Stimulated activated CD8-positive, alpha-beta memory T cell treated with anti-CD3 and anti-CD28 coated beads, Interleukin-2, amount 100 ng/mL, for 48 hours (primary cell): ENCODE results near the gene TAL2.
"Not testable (repeated sequence)": the region's sequence is repeated elsewhere in the genome, so short reads cannot be mapped to it uniquely, and the experiment has no call there.

Experiments used
- DNase-seq, 2 donors: peaks; one replicate each; pipeline ENCODE4 v3.0.0-alpha.2; 2020; ENCODE audit warnings: low read depth in 2 of 2

Gene TAL2

DNA sequence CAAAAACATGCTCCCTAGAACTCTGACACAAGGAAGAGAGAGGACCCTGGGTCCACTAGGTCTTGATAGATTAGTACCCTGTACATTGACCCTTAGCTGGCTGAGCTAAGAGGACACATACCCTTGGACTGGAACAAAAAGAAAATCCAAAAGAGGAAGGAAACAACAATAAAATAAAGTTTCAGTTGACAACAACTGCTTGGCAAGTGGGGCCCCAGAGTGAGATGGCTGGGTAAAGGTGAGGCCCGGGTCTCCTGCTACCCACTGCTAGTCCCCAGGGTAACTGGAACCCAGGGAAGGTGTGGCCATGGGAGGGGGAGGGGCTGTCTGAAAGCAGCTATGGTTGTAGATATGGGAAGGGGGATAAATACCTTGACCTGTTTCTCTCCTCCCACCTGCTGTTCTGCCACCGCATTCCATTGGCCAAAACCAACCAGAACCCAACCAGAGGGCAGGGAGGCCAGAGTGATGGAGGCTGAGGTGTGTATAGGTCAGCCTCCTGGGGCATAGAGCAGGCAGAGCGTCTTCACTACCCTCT lies 11.7 kb downstream of the TAL2 start:
- no peak for DNase-seq

DNA sequence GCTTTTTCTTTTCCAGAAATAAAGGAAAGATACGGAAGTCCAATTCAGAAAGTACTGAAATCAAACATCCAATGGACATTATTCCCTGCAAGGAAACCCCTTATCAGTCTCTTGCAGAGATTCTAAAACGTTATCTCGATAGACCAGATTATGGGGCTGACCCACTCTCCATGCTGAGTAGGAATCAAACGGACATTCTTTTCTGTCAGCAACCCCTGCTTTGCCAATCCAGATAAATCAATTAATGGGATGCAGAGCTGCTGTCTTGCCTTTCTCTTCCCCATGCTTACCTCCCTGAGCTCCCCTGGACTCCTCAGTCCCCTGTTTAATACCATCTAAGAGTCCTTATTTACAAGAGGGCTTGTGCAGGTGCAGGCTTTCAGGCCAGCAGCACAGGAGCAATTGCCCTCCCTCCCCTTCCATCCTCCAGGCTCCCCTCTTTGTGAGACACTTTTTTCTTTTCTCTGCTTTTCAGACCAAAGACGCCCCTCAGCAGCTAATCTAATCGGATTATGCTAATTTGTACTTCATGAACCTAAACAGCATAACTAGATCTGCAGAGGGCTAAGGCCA lies 14.2 kb downstream of the TAL2 start:
- DNase-seq = no peak

DNA sequence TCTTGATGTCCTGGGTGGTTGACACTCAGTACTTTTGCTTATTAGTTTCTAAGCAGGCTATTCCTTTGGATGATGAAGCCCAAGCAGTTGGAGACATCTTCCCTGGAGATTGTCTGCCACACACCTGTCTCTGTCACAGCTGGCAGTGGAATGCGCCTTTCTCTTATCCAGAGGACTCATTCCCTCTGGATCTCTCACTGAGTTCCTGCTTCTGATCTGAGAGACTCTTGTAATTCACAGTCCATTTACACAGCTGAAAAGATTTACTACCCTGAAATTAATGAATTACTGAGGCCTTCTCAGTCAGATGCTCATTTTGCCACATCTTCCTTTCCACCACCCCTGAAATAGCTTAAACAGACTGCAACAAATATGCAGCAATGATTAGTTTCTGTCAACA lies 15.9 kb downstream of the TAL2 start:
- no peak for DNase-seq

DNA sequence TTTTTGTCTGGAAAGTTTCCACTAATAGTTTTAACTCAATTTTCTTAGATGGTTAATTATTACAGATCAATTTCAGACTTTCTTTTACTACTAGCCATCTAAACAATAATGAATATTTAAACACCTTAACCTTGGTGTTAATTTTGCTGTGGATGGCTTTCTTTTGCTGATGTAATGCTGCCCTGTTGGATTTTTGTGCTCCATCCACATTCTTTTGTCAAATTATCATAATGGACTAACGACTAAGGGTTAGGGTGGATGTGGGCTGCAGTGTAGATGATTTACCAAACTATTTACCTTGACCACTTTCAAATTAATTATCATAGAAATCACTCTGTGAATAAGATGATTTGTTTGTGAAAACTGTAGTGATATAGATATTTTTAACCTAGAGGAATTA lies 16.5 kb downstream of the TAL2 start:
- DNase-seq = no peak

DNA sequence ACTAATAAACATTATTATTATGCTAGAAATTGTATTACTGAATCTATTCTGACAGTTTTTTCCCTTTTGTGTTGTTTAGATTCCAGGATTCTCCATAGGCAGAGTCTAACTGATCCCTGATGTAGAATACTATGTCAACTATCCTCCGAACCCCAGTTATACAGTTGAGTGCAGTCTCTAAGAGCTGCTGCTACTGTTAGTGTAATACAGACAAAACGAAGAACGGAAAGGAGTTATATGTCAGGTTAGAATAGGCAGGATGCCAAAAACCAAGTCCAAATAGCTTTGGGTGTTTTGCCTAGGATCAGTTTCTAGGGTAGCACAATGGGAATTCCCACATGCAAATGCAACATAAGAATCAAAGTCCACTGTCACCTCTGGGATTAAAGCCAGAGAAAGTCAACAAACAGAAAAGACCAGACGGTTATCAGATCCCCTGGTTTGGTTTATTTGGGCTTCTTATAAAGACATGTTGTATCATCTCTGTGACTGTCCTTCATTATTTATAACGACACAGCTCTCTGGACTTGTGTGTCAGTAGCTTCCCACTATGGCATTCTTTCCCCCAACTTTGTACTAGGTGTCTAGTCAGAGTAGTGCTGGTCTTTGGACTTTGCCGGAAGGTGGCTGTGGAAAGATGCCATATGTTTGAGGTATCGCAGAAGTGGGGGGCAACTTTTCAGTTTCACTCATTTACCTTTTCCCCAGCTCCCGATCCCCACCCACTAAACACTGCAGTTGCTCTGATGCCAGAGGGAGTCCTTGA lies 17.2 kb downstream of the TAL2 start:
- DNase-seq = no peak

DNA sequence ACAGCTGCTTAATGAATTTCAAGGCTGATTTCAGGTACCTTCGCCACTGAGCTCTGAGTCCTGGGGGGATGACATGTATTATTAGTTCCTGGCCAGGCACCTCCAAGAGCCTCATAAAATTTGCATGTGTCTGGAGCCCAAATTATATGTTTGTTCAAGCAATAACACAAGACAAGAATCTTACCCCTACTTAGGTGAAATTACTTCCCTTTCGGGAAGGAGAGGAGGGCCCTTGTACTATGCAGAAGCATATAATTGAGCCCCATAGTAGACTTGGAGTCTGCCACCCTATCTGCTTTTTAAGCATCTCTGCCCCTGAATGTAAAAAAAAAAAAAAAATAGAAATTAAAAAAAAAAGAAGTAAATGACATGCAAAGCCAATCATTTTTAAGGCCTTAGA lies 19.1 kb downstream of the TAL2 start:
- DNase-seq = no peak

DNA sequence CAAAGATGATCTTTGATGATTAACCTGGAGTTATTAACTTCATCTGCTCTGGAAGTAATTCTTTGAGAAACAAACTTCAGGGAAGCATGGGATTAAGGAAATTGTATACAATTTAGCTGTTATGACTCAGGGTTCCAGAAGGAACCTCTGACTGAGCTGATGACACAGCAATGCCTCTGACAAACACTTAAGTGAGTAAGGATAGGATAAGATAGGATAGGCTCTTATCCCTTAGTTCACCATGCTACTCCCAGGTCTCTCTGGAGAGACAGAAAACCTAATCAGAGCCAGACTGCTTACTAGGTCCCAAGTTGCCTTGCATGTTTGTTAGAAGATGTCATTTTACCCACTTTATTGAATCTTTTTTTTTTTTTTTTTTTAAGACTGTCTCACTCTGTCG lies 19.5 kb downstream of the TAL2 start:
- DNase-seq = no peak

DNA sequence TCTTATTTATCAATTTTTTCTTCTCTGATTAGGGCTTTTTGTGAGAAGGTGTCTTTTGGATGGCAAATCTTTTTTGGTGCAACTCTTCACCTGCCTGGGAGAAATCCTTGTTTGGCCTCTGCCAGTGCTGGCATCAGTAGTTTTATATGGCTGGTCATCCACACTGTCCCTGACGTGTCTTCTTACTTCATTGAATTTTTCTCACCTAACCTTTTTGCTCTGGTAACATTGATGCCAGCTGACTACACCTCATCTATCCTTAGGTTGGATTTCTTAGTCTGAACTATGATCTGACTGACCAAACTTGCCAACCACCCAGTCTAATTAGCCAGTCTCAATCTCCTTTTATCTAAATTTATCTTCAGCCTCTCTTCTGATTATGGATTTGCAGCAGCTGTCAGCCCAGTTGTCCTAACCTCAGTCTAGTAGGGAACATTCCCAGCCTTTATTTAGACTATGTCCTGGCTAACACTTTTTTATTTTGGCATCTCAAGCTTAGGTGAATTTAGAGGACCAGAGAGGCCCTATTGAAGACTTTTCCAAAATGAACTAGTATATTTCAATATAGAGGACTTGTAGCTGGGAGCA lies 21.5 kb downstream of the TAL2 start:
- no peak for DNase-seq

DNA sequence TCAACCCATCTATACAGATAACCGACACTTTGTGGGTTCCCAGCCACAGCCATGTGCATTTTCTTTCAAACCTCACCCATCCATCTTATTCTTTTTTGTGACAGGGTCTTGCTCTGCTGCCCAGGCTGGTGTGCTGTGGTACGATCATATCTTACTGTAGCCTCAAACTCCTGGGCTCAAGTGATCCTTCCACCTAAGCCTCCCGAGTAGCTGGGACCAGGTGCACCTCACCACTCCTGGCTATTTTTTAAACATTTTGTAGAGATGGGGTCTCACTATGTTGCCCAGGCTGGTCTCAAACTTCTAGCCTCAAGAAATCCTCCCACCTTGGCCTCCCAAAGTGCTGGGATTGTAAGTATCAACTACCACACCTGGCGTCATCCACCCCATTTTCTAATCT lies 24.7 kb downstream of the TAL2 start:
- no peak for DNase-seq

DNA sequence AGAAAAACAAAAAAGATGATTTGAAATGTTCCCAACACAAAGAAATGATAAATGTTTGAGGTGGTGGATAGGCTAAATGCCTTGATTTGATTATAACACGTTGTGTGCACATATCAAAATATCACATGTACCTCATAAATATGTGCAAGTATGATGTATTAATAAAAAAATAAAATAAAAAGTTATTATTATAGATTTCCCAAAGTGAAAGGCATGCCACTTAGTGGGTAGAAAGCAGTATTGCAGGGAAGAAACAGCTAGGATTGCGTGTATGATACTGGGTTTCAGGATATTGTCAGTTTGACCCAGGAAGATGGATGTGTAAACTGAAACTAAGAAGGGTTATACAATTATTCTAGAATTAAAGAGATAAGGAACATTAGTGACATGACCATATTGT lies 28.5 kb downstream of the TAL2 start:
- no peak for DNase-seq

DNA sequence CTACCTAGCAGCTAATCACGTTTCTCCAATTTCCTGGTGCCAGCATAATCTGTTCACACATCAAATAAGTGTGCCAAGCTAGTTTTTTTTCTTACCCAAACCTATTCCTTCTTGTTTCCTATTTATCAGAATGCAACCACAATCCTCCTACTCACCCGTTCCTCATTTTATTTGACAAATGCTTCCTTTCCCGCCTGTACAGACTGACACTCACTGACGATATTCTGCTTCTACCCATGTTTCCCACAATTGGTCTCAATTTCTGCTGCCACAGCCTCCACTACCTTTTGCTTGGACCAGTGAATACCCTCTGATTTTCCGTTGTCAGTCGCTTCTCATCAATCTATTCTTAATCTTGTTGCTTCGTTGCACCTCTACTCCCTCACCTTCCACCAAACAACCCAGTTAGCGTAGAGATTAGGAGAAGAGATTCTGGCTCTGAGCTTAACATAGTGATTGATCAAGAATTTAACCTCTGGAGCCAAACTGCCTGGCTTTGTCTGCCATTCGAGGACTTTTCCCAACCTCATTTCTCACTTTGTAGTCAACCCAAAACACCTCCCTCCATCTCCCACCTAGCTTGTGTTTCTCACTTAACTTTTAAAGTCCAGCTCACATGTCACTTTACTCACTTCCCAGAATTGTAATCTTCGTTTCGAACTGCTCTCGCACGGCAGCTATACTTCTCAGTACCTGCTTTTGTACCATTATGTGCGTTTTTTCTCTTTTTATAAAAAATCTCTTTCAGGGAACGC lies 31.4 kb downstream of the TAL2 start:
- no peak for DNase-seq

DNA sequence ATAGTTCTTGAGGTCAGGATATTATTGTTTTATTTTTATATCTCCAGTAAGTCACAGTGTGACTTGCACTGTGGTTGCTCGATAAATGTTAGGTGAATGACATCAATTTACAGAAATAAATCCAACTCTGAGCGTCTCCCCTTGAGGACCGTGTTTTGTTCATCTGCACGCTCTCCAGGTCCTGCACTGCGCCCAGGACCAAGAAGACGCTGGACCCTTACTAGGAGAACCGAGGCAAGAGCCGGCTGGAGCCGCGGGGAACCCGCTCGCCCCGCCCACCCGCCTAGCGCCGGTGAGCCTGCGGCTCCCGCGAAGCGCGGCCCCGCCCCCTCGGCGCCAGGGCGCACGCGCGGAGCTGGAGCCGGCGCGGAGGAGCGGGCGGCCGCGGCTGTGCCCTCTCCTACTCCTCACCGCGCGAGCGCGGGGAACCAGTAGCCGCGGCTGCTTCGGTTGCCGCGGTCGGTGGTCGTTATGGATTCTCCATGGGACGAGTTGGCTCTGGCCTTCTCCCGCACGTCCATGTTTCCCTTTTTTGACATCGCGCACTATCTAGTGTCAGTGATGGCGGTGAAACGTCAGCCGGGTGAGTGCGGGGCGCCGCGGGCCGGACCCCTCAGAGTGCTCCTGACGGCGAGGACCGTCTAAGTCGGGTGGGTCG lies 32.1 kb downstream of the TAL2 start, which contains the start of gene TMEM38B:
Gene TMEM38B (plus strand): TSS at position 352 of the 658 bp plus-strand sequence. CDS start 120 bp downstream, at position 472.
- peak; percentile 63 to 77 for DNase-seq

DNA sequence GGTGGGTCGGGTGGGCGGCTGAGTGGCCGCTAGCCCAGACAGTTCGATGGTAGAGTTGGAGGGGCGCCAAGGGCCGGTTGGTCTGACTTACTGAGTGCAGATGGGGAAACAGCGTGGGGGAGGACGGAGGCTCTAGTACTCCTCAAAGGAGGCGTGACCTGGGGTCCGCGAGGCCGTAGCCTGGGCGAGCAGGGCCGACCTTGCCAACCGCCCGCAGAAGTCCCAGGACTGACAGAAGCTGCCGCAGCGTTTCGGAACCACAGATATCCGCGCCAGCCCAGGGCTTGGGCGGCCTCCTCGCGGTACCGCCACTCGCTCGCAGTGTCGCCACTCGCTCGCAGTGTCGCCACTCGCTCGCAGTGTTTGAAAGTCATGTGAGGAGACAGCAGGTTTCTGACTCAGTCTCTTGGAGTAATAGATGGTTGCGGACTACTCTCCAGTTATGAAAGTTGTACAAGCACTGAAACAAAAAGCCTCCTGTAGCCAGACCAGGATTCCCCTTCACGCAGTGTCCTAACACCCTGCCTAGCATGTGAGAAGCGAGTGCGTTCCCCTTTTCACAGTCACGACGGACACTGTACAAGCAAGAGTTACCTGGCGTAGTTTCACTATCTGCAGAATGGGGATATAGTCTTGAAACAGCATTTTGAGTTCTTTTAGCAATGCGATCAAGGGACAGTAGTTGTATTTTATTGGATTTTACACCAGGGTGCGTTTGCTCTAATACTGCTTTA lies 32.8 kb downstream of the TAL2 start:
- peak; percentile 19 to 27 for DNase-seq

DNA sequence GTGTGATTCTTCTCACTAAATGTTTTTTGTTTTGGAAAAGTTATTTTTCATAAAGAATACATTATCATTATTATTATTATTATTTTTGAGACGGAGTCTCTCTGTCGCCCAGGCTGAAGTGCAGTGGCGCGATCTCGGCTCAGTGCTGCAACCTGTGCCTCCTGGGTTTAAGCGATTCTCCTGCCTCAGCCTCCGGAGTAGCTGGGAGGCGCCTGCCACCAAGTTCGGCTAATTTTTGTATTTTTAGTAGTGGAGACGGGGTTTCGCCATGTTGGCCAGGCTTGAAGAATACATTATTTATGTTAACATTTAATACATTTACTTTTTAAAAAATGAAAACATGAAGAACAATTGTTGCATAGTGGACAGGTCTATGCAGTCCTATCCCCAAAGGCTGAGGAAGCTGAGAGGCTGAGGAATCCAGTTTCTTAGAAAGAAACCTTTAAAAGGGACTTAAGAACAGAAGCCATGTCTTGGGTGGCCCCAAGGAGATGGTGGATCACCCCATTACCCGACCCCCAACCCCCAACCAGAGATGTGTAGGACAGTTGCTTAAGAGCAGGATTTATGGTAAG lies 34.0 kb downstream of the TAL2 start:
- DNase-seq = no peak

DNA sequence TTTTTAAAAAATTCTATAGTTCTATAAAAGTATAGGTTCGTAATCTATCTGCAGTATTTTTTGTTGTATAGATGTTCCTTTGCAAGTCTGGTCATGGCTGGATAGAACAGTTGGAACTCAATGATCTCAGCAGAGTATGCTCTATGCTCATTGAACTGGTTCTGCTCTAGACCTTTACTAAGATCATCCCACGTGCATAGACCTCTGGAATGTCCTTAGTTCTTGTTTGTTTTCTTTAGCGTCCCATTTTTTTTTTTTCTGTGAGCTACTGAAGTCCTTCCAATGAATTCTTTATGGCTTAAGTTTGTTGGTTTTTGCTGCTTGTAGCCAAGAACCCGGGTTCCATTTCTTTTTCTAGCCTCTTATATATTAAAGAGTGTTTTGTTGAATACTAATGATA lies 35.6 kb downstream of the TAL2 start:
- no peak for DNase-seq

DNA sequence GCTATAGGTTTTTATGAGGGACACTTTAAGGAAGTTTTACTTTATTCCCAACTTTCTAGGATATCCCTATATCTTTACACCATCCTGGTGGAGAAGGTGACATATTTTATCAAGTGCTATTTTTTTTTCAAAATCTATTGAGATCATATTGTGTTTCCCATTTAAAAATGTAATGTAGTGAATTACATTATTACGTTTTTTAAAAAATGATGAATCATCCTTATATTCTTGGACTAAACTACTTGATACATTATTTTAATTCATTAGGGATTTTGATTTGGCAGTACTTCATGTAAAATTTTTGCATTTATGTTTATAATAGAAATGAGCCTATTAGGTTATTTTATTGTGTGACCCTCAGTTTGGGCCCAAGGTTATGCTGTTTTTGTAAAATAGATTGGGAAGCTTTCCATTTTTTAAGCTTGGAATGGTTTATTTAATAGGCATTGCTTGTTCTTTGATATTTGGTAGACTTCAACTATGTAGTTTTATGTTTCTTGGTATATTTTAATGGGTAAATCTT lies 36.2 kb downstream of the TAL2 start:
- DNase-seq = no peak

DNA sequence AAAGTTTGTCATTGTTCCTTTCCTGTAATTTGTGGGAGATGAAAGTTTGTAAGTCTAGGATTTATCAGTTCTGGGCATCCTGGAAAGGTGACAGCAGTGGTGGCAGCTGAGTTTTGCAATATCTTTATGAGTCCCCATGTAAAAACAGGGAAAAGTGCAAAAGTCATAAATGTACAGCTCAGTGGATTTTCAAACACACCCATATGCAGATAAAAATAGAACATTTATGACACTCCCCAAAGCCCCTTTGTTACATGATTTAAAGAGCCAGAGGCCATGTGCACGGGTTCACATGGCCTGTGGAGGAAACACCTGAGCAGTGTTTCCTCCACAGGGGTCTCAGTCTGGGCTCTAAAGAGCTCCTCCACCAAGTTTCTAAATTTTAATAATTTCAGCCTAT lies 38.4 kb downstream of the TAL2 start:
- no peak for DNase-seq

DNA sequence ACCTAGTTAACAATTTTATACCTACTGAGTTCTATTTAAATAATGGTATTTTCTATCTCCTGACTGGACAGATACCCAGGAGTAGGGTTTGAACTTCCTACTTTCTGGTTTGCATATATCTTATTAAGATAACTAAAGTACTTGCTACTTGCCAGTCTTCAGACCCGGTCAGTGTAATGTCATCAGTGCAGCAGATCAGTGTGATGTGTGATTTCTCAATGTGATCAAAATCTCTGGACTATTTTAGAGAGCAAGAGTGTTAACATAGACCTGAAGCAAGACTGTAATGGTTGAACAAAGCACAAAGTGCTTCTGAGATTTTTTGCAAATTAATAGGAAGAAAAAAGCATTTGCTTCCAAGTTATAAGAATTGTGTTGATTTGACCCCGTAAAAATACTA lies 38.9 kb downstream of the TAL2 start:
- no peak for DNase-seq

DNA sequence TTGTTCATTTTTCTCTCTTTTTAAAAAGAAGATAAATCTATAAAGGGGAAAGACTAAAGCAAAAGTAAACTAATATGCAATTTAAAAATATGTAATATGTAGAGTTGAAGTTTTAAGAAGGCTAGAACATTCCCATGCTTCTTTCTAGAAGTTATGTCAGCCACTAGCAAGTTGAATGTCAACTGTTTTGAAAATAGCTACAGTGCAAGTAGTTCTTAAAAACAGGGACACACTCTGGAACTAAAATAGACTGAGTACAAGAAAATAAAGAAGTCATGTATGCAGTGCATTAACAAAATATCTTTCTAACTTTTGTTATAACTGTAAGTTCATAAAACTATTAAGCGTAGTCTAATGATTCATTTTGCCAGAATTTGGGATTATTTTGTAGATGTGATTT lies 40.0 kb downstream of the TAL2 start:
- DNase-seq = no peak

DNA sequence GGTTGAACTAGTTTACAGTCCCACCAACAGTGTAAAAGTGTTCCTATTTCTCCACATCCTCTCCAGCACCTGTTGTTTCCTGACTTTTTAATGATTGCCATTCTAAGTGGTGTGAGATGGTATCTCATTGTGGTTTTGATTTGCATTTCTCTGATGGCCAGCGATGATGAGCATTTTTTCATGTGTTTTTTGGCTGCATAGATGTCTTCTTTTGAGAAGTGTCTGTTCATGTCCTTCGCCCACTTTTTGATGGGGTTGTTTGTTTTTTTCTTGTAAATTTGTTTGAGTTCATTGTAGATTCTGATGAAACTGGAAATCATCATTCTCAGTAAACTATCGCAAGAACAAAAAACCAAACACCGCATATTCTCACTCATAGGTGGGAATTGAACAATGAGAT lies 41.4 kb downstream of the TAL2 start:
- DNase-seq = not testable (repeated sequence)
